ENCODE measurements around the gene SCAMP5. TPM values are rescaled to one million over a fixed set of nuclear protein-coding genes. Genes with fewer than 3 reads are reported as not detected.

SCAMP5 gene
- total and polyA plus RNA-seq, 2 of the 13 experiments (the other 11 are each of a cell fraction or from before 2014, with no cell fraction given): 34.3 to 49.0 TPM

DNA sequence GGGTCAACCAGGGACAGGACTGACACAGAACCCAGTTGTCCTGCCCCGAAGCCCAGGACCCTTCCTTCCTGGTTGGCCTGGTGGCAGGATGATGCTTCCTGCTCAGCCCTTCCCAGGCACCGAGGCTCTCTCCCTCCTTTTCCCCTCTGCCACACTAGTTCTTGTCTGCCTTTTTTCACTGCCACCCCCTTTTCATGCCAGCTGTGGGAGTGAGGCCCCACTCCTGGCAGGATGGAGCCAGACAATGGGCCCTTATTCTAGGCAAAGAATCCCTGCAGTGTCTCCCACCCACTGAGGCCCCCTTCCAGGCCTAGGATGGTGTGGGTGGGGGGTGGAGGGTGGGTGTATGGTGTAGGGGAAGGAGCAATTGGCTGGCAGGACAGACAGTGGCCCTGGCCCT lies 1.1 kb upstream of the SCAMP5 start:
- Histone ChIP-seq H3K9ac (ENCODE audit: insufficient read depth, low read depth, low read length) (no peak overlapping the region), H4K20me1 (ENCODE audit: insufficient read depth, low read length) (no peaks in the 10 kb centered on the region; the same call in 1 of the 2 replicates), H3K9me3 (ENCODE audit: low read length) (no peaks in the 10 kb centered on the region), H3K79me2 (ENCODE audit: insufficient read depth, low read length) (peaks cover 19% of the 10 kb centered on the region), H3K4me3 (replicated peaks in 1 of 3; ENCODE audit: insufficient read depth in 1 of 3, low read depth in 2 of 3, low read length in 3 of 3) (no peak overlapping the region), H3K4me1 (ENCODE audit: insufficient read depth, low read length) (peaks cover 21% of the 10 kb centered on the region), H3K27me3 (ENCODE audit: control insufficient read depth in 1 of 2, insufficient read depth in 2 of 2, low read length in 2 of 2) (0 out of 5 replicates have a peak, but pooled peaks cover 0 to 3% of the 10 kb centered on the region in 2 experiments), H3K4me2 (ENCODE audit: low read depth, low read length) (no peak overlapping the region), H3K36me3 (replicated peaks in 1 of 2; ENCODE audit: control insufficient read depth in 1 of 2, insufficient read depth in 2 of 2, low read length in 2 of 2) (no peaks in the 10 kb centered on the region), H2AFZ (ENCODE audit: low read length) (no peak overlapping the region), H3K27ac (ENCODE audit: extremely low read length, insufficient read depth, low read length) (no peak overlapping the region)
- 4% methylated on average over 2 of the region's 2 CpGs for WGBS (ENCODE audit: low lambda C conversion rate)
- intact Hi-C loops (cut with micrococcal nuclease; ENCODE audit: unreplicated experiment): no loop called here
- no peak for ATAC-seq
- no peak for DNase-seq (ENCODE audit: low spot score)
- in situ Hi-C loops (cut with HindIII; ENCODE audit: extremely low pct_ligation_motif_present, low pct_unique_long_range_greater_than_20kb): no loop called here
- ChIA-PET POLR2A (interaction anchor here (2.0 kb wide), 1 partner anchor 56 kb away, joined by 9 read pairs; the partner anchor contains the start of gene COX5A), CTCF (ENCODE audit: low intra/inter-chr PET ratio, low total read pairs) (no interaction called here)
- BruUV-seq (replicated peaks): no TSS peak
- FAIRE-seq: no peak
- TF ChIP-seq, protein P1, sequence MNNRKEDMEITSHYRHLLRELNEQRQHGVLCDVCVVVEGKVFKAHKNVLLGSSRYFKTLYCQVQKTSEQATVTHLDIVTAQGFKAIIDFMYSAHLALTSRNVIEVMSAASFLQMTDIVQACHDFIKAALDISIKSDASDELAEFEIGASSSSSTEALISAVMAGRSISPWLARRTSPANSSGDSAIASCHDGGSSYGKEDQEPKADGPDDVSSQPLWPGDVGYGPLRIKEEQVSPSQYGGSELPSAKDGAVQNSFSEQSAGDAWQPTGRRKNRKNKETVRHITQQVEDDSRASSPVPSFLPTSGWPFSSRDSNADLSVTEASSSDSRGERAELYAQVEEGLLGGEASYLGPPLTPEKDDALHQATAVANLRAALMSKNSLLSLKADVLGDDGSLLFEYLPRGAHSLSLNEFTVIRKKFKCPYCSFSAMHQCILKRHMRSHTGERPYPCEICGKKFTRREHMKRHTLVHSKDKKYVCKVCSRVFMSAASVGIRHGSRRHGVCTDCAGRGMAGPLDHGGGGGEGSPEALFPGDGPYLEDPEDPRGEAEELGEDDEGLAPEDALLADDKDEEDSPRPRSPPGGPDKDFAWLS (CRISPR knock-in tag; IDR thresholded peaks at IDR 0.05; ENCODE audit: borderline replicate concordance): no peak
- TF ChIP-seq ATM (IDR thresholded peaks at IDR 0.05; ENCODE audit: borderline replicate concordance): no peak
- TF ChIP-seq ZFP36L1 (CRISPR knock-in tag; IDR thresholded peaks at IDR 0.05): no peak
- TF ChIP-seq, protein P2, sequence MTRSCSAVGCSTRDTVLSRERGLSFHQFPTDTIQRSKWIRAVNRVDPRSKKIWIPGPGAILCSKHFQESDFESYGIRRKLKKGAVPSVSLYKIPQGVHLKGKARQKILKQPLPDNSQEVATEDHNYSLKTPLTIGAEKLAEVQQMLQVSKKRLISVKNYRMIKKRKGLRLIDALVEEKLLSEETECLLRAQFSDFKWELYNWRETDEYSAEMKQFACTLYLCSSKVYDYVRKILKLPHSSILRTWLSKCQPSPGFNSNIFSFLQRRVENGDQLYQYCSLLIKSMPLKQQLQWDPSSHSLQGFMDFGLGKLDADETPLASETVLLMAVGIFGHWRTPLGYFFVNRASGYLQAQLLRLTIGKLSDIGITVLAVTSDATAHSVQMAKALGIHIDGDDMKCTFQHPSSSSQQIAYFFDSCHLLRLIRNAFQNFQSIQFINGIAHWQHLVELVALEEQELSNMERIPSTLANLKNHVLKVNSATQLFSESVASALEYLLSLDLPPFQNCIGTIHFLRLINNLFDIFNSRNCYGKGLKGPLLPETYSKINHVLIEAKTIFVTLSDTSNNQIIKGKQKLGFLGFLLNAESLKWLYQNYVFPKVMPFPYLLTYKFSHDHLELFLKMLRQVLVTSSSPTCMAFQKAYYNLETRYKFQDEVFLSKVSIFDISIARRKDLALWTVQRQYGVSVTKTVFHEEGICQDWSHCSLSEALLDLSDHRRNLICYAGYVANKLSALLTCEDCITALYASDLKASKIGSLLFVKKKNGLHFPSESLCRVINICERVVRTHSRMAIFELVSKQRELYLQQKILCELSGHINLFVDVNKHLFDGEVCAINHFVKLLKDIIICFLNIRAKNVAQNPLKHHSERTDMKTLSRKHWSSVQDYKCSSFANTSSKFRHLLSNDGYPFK (CRISPR knock-in tag; IDR thresholded peaks at IDR 0.05; ENCODE audit: borderline replicate concordance): no peak
- no peak for TF ChIP-seq HDAC1 (CRISPR knock-in tag; IDR thresholded peaks at IDR 0.05)
- no peak for TF ChIP-seq ZFY (CRISPR knock-in tag; IDR thresholded peaks at IDR 0.05)
- TF ChIP-seq, protein P3, sequence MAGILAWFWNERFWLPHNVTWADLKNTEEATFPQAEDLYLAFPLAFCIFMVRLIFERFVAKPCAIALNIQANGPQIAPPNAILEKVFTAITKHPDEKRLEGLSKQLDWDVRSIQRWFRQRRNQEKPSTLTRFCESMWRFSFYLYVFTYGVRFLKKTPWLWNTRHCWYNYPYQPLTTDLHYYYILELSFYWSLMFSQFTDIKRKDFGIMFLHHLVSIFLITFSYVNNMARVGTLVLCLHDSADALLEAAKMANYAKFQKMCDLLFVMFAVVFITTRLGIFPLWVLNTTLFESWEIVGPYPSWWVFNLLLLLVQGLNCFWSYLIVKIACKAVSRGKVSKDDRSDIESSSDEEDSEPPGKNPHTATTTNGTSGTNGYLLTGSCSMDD (CRISPR knock-in tag; IDR thresholded peaks at IDR 0.05): no peak
- TF ChIP-seq ZNF775 (CRISPR knock-in tag; IDR thresholded peaks at IDR 0.05; ENCODE audit: borderline replicate concordance): no peak
- TF ChIP-seq, protein P4, sequence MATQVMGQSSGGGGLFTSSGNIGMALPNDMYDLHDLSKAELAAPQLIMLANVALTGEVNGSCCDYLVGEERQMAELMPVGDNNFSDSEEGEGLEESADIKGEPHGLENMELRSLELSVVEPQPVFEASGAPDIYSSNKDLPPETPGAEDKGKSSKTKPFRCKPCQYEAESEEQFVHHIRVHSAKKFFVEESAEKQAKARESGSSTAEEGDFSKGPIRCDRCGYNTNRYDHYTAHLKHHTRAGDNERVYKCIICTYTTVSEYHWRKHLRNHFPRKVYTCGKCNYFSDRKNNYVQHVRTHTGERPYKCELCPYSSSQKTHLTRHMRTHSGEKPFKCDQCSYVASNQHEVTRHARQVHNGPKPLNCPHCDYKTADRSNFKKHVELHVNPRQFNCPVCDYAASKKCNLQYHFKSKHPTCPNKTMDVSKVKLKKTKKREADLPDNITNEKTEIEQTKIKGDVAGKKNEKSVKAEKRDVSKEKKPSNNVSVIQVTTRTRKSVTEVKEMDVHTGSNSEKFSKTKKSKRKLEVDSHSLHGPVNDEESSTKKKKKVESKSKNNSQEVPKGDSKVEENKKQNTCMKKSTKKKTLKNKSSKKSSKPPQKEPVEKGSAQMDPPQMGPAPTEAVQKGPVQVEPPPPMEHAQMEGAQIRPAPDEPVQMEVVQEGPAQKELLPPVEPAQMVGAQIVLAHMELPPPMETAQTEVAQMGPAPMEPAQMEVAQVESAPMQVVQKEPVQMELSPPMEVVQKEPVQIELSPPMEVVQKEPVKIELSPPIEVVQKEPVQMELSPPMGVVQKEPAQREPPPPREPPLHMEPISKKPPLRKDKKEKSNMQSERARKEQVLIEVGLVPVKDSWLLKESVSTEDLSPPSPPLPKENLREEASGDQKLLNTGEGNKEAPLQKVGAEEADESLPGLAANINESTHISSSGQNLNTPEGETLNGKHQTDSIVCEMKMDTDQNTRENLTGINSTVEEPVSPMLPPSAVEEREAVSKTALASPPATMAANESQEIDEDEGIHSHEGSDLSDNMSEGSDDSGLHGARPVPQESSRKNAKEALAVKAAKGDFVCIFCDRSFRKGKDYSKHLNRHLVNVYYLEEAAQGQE (IDR thresholded peaks at IDR 0.05; ENCODE audit: borderline replicate concordance in 1 of 2, low read depth in 1 of 2, low read length in 2 of 2): no peak
- TF ChIP-seq ZFP82 (CRISPR knock-in tag; IDR thresholded peaks at IDR 0.05; ENCODE audit: borderline replicate concordance): no peak

Measured in HepG2 (cell line).